SK-N-SH (cell line): Measurements from ENCODE around the gene NAA40.

Experiments used
- FOXM1 ChIP-seq: IDR thresholded peaks from 2 replicates; pipeline ENCODE4 v1.4.0; 2012; ENCODE audit warnings: low read depth, mild to moderate bottlenecking
- GABPA ChIP-seq: IDR thresholded peaks from 2 replicates; pipeline ENCODE4 v1.4.0; 2012; ENCODE audit warnings: low read depth, mild to moderate bottlenecking
- GATA2 ChIP-seq: sonication (generic); formaldehyde crosslinking; IDR thresholded peaks from 2 replicates; pipeline ENCODE4 v1.5.0; 2020; ENCODE audit warnings: mild to moderate bottlenecking, missing genetic modification reagents
- POLR2AphosphoS5 ChIP-seq: IDR thresholded peaks from 2 replicates; pipeline ENCODE4 v1.6.1; 2012; ENCODE audit warnings: low read depth, low read length
- TEAD4 ChIP-seq: IDR thresholded peaks from 2 replicates; pipeline ENCODE4 v1.4.0; 2012; ENCODE audit warnings: mild to moderate bottlenecking, borderline replicate concordance; ENCODE audit not compliant: insufficient read depth
- TF ChIP-seq, protein P1 (sequence below): fragments of 200-600 bp; sonication (generic); IDR thresholded peaks from 2 replicates; pipeline ENCODE4 v1.6.1; 2017; ENCODE audit warnings: antibody characterized with exemption, mild to moderate bottlenecking, moderate library complexity
- TF ChIP-seq, protein P2 (sequence below): IDR thresholded peaks from 2 replicates; pipeline ENCODE4 v1.4.0; 2012; ENCODE audit warnings: low read depth

DNA sequence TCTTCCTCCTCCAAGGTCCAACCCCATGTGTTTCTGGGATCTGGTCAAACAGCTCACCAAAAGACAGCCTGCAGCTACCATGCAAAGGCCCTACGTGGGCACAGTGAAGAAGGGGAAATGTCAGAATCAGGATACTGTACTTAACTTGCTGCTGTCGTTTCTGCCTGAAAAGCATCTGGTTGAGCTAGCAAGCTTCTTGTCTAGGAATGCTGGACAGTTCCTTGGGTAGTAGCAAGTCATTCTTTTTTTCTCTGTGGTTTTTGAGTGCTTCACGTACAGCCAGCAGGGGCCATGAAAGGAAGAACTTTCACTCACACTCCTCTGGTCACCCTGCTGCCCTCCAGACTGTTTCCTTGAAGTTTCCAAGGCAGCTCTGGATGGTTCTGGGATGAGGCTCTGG lies 46.6 kb upstream of the NAA40 start:
- TF ChIP-seq GABPA (no peak), TEAD4 (no peak), POLR2AphosphoS5 (no peak), GATA2 (CRISPR knock-in tag) (no peak), FOXM1 (no peak)
- TF ChIP-seq, protein P1, sequence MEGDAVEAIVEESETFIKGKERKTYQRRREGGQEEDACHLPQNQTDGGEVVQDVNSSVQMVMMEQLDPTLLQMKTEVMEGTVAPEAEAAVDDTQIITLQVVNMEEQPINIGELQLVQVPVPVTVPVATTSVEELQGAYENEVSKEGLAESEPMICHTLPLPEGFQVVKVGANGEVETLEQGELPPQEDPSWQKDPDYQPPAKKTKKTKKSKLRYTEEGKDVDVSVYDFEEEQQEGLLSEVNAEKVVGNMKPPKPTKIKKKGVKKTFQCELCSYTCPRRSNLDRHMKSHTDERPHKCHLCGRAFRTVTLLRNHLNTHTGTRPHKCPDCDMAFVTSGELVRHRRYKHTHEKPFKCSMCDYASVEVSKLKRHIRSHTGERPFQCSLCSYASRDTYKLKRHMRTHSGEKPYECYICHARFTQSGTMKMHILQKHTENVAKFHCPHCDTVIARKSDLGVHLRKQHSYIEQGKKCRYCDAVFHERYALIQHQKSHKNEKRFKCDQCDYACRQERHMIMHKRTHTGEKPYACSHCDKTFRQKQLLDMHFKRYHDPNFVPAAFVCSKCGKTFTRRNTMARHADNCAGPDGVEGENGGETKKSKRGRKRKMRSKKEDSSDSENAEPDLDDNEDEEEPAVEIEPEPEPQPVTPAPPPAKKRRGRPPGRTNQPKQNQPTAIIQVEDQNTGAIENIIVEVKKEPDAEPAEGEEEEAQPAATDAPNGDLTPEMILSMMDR: no peak
- TF ChIP-seq, protein P2, sequence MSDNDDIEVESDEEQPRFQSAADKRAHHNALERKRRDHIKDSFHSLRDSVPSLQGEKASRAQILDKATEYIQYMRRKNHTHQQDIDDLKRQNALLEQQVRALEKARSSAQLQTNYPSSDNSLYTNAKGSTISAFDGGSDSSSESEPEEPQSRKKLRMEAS: no peak
